HepG2 (cell line): ENCODE data around the gene SYVN1. TPM values are rescaled to one million over a fixed set of nuclear protein-coding genes. Genes with fewer than 3 reads are reported as not detected.

ENCODE experiments used
- AGO1 ChIP-seq: fragments of 200-400 bp; formaldehyde crosslinking; IDR thresholded peaks from 2 replicates; pipeline ENCODE4 v1.6.1; 2017; ENCODE audit warnings: mild to moderate bottlenecking, low read depth, low read length, moderate library complexity; ENCODE audit not compliant: poor library complexity, severe bottlenecking
- ATM ChIP-seq: fragments of 450-650 bp; IDR thresholded peaks from 2 replicates; pipeline ENCODE4 v1.7.1; 2017; ENCODE audit warnings: mild to moderate bottlenecking, borderline replicate concordance
- BRF2 ChIP-seq: sonication (generic); formaldehyde crosslinking; IDR thresholded peaks from 2 replicates; pipeline ENCODE4 v1.8.1; 2022; ENCODE audit warnings: mild to moderate bottlenecking, missing genetic modification reagents
- CEBPZ ChIP-seq: IDR thresholded peaks from 2 replicates; pipeline ENCODE4 v1.6.1; 2012; ENCODE audit warnings: low read length, improper control_type of control experiment
- HOXA7 ChIP-seq: sonication (generic); formaldehyde crosslinking; IDR thresholded peaks from 2 replicates; pipeline ENCODE4 v1.8.1; 2022; ENCODE audit warnings: mild to moderate bottlenecking, missing genetic modification reagents, moderate library complexity
- JARID2 ChIP-seq: sonication (generic); formaldehyde crosslinking; IDR thresholded peaks from 2 replicates; pipeline ENCODE4 v1.8.1; 2023; ENCODE audit warnings: missing genetic modification reagents, inconsistent platforms; ENCODE audit not compliant: insufficient replicate concordance
- KAT8 ChIP-seq: IDR thresholded peaks from 2 replicates; pipeline ENCODE4 v1.6.1; 2016; ENCODE audit warnings: missing genetic modification reagents, missing compliant biosample characterization
- LCORL ChIP-seq, 2 experiments: fragments of 450-650 bp in 1 of 2; sonication (generic) in 1 of 2; formaldehyde crosslinking in 1 of 2; IDR thresholded peaks; 2 replicates each; pipeline versions ENCODE4 v1.5.0 to v1.6.1; 2017 to 2020; ENCODE audit warnings: antibody characterized with exemption in 1 of 2, missing genetic modification reagents in 1 of 2
- NFE2L2 ChIP-seq: fragments of 150-350 bp; IDR thresholded peaks from 2 replicates; pipeline ENCODE4 v1.6.1; 2014; ENCODE audit warnings: low read length
- NFIB ChIP-seq: sonication (generic); formaldehyde crosslinking; IDR thresholded peaks from 2 replicates; pipeline ENCODE4 v1.9.0; 2021; ENCODE audit warnings: missing genetic modification reagents, mild to moderate bottlenecking, borderline replicate concordance
- PITX1 ChIP-seq: sonication (generic); formaldehyde crosslinking; IDR thresholded peaks from 2 replicates; pipeline ENCODE4 v1.5.1; 2020; ENCODE audit warnings: mild to moderate bottlenecking, missing genetic modification reagents
- RNF219 ChIP-seq: sonication (generic); formaldehyde crosslinking; IDR thresholded peaks from 2 replicates; pipeline ENCODE4 v1.5.0; 2020; ENCODE audit warnings: mild to moderate bottlenecking, missing genetic modification reagents
- ZNF224 ChIP-seq: sonication (generic); formaldehyde crosslinking; IDR thresholded peaks from 2 replicates; pipeline ENCODE4 v1.5.0; 2020; ENCODE audit warnings: mild to moderate bottlenecking, missing genetic modification reagents
- ZNF530 ChIP-seq: sonication (generic); formaldehyde crosslinking; IDR thresholded peaks from 2 replicates; pipeline ENCODE4 v1.5.0; 2020; ENCODE audit warnings: low read depth, mild to moderate bottlenecking, missing genetic modification reagents
- ZNF597 ChIP-seq: sonication (generic); formaldehyde crosslinking; IDR thresholded peaks from 2 replicates; pipeline ENCODE4 v1.5.0; 2020; ENCODE audit warnings: missing genetic modification reagents
- ZNF703 ChIP-seq: sonication (generic); formaldehyde crosslinking; IDR thresholded peaks from 2 replicates; pipeline ENCODE4 v1.5.1; 2020; ENCODE audit warnings: missing genetic modification reagents, mild to moderate bottlenecking, moderate library complexity, borderline replicate concordance
- ZNF710 ChIP-seq: sonication (generic); formaldehyde crosslinking; IDR thresholded peaks from 2 replicates; pipeline ENCODE4 v1.5.0; 2020; ENCODE audit warnings: mild to moderate bottlenecking, missing genetic modification reagents, borderline replicate concordance
- ZNF713 ChIP-seq: sonication (generic); formaldehyde crosslinking; IDR thresholded peaks from 2 replicates; pipeline ENCODE4 v1.4.0; 2020; ENCODE audit warnings: mild to moderate bottlenecking, missing genetic modification reagents
- polyA plus RNA-seq, 8 experiments: library from polyadenylated mRNA; depleted of rRNA in 3 of 8; stranded (reverse) in 7 of 8; unstranded in 1 of 8; fragments of >200 nt; fragmentation: Illumina TruSeq in 4 of 8; extraction: Trizol in 4 of 8; gene quantifications; 2 replicates each; pipeline versions ENCODE4 v1.2.1 to v1.2.3, GENCODE V29; 2011 to 2016; ENCODE audit warnings: low read depth in 4 of 8, missing spikeins in 1 of 8, mixed read lengths in 1 of 8; ENCODE audit not compliant: insufficient read depth in 1 of 8
- total RNA-seq, 5 experiments: library from RNA; depleted of rRNA; stranded (reverse); fragments of >200 nt; fragmentation: Illumina TruSeq; extraction: Trizol; gene quantifications; 2 replicates each; pipeline ENCODE4 v1.2.3, GENCODE V29; 2016; ENCODE audit warnings: low read depth in 1 of 5

Gene SYVN1
- total and polyA plus RNA-seq, 2 of the 13 experiments (the other 11 are each of a cell fraction or from before 2014, with no cell fraction given) = 10.3 to 22.5 TPM

- TF ChIP-seq CEBPZ (no peak), PITX1 (peak; percentile 64), ZNF597 (CRISPR knock-in tag) (no peak), NFIB (no peak), KAT8 (CRISPR knock-in tag) (peak; percentile 99), ZNF530 (CRISPR knock-in tag) (no peak), HOXA7 (CRISPR knock-in tag) (no peak), NFE2L2 (peak; percentile 27; the same call in 1 of the 2 replicates), ATM (no peak), ZNF710 (CRISPR knock-in tag) (no peak; the same call in 1 of the 2 replicates), RNF219 (CRISPR knock-in tag) (peak; percentile 92; the same call in 1 of the 2 replicates), JARID2 (no peak), BRF2 (CRISPR knock-in tag) (no peak), ZNF703 (CRISPR knock-in tag) (no peak; the same call in 1 of the 2 replicates), LCORL (IDR thresholded peaks at IDR 0.05) (no peak), LCORL (CRISPR knock-in tag; IDR thresholded peaks at IDR 0.05) (0 out of 2 replicates have a peak, but pooled peaks have one; percentile 25), AGO1 (peak; percentile 64), ZNF713 (no peak), ZNF224 (CRISPR knock-in tag) (peak; percentile 67; the same call in 1 of the 2 replicates)
Observed at GRCh38 chr11:65095974-65096806, 38.1 kb downstream of the SYVN1 start, which contains the start of gene VPS51 (continued).
